BLaER1 (cell line): ENCODE results near the gene UBE2E3.
"Not testable (repeated sequence)": the region's sequence is repeated elsewhere in the genome, so short reads cannot be mapped to it uniquely, and the experiment has no call there.

ENCODE experiments used
- H3K27ac ChIP-seq: shearing (Covaris generic); formaldehyde crosslinking; 2 replicates; pipeline ENCODE4 v1.8.1; 2022
- H3K27me3 ChIP-seq: shearing (Covaris generic); formaldehyde crosslinking; 2 replicates; pipeline ENCODE4 v1.8.1; 2022
- H3K36me3 ChIP-seq: shearing (Covaris generic); formaldehyde crosslinking; 2 replicates; pipeline ENCODE4 v1.8.1; 2022
- H3K4me1 ChIP-seq: shearing (Covaris generic); formaldehyde crosslinking; 2 replicates; pipeline ENCODE4 v1.8.1; 2022
- H3K4me2 ChIP-seq: shearing (Covaris generic); formaldehyde crosslinking; 2 replicates; pipeline ENCODE4 v1.8.1; 2022
- H3K4me3 ChIP-seq: shearing (Covaris generic); formaldehyde crosslinking; 2 replicates; pipeline ENCODE4 v1.8.1; 2022
- H3K9ac ChIP-seq: shearing (Covaris generic); formaldehyde crosslinking; 2 replicates; pipeline ENCODE4 v1.8.1; 2022
- H3K9me3 ChIP-seq: shearing (Covaris generic); formaldehyde crosslinking; 2 replicates; pipeline ENCODE4 v1.8.1; 2022
- H4K20me1 ChIP-seq: shearing (Covaris generic); formaldehyde crosslinking; 2 replicates; pipeline ENCODE4 v1.8.1; 2022
- Cebpa-rat ChIP-seq: shearing (Covaris generic); IDR thresholded peaks from 2 replicates; pipeline ENCODE4 v1.8.1; 2022

UBE2E3 gene

GRCh38 chr2:181021199-181021789 lies 40.9 kb downstream of the UBE2E3 start:
- Histone ChIP-seq H3K4me1 (0 out of 2 replicates have a peak, but pooled peaks cover 5% of the 10 kb centered on the region), H3K9me3 (peaks cover 35% of the 10 kb centered on the region), H3K27ac (no peak overlapping the region), H3K36me3 (peaks cover 16% of the 10 kb centered on the region; the same call in 1 of the 2 replicates), H3K4me2 (no peak overlapping the region), H3K4me3 (no peak overlapping the region), H3K27me3 (no peaks in the 10 kb centered on the region), H4K20me1 (0 out of 2 replicates have a peak, but pooled peaks cover under 1% of the 10 kb centered on the region), H3K9ac (no peak overlapping the region)
- no peak for TF ChIP-seq Cebpa-rat

- H3K4me3 ChIP-seq, result no peak overlapping the region
- H3K4me1 ChIP-seq, result 0 out of 2 replicates have a peak, but pooled peaks cover 5% of the 10 kb centered on the region
- H3K9ac ChIP-seq, result no peak overlapping the region
- H4K20me1 ChIP-seq, result no peaks in the 10 kb centered on the region
- no peak for TF ChIP-seq Cebpa-rat
- no peak overlapping the region for H3K27ac ChIP-seq
- peaks cover 16% of the 10 kb centered on the region; the same call in 1 of the 2 replicates for H3K36me3 ChIP-seq
- no peak overlapping the region for H3K4me2 ChIP-seq
- H3K27me3 ChIP-seq, result no peaks in the 10 kb centered on the region
- H3K9me3 ChIP-seq, result peaks cover 34% of the 10 kb centered on the region
Observed at GRCh38 chr2:181022652-181023051, 42.2 kb downstream of the UBE2E3 start.

GRCh38 chr2:181025004-181025403 lies 44.6 kb downstream of the UBE2E3 start:
- Histone ChIP-seq H4K20me1 (0 out of 2 replicates have a peak, but pooled peaks cover 5% of the 10 kb centered on the region), H3K27ac (no peak overlapping the region), H3K4me2 (no peak overlapping the region), H3K36me3 (peaks cover 17% of the 10 kb centered on the region; the same call in 1 of the 2 replicates), H3K27me3 (no peaks in the 10 kb centered on the region), H3K4me3 (no peak overlapping the region), H3K9me3 (peaks cover 22% of the 10 kb centered on the region), H3K4me1 (0 out of 2 replicates have a peak, but pooled peaks cover 5% of the 10 kb centered on the region), H3K9ac (no peak overlapping the region)
- no peak for TF ChIP-seq Cebpa-rat

GRCh38 chr2:181036445-181036844 lies 56.0 kb downstream of the UBE2E3 start:
- Histone ChIP-seq H4K20me1 (peaks cover 41% of the 10 kb centered on the region), H3K36me3 (peaks cover 12% of the 10 kb centered on the region; the same call in 1 of the 2 replicates), H3K9me3 (peaks cover 15% of the 10 kb centered on the region), H3K27ac (no peak overlapping the region), H3K4me1 (no peaks in the 10 kb centered on the region), H3K27me3 (no peaks in the 10 kb centered on the region), H3K4me2 (no peak overlapping the region), H3K9ac (no peak overlapping the region), H3K4me3 (no peak overlapping the region)
- no peak for TF ChIP-seq Cebpa-rat

- Histone ChIP-seq H3K9me3 (peaks cover 11% of the 10 kb centered on the region), H3K27ac (no peak overlapping the region), H3K4me2 (no peak overlapping the region), H3K4me1 (no peaks in the 10 kb centered on the region), H4K20me1 (peaks cover 46% of the 10 kb centered on the region), H3K36me3 (peaks cover 12% of the 10 kb centered on the region; the same call in 1 of the 2 replicates), H3K4me3 (no peak overlapping the region), H3K27me3 (no peaks in the 10 kb centered on the region), H3K9ac (no peak overlapping the region)
- TF ChIP-seq Cebpa-rat, result no peak
Observed at GRCh38 chr2:181036848-181037603, 56.6 kb downstream of the UBE2E3 start.

GRCh38 chr2:181037922-181038321 lies 57.5 kb downstream of the UBE2E3 start:
- Histone ChIP-seq H3K36me3 (peaks cover 12% of the 10 kb centered on the region; the same call in 1 of the 2 replicates), H3K4me2 (no peak overlapping the region), H3K4me3 (no peak overlapping the region), H4K20me1 (peaks cover 55% of the 10 kb centered on the region), H3K9ac (no peak overlapping the region), H3K4me1 (no peaks in the 10 kb centered on the region), H3K27me3 (no peaks in the 10 kb centered on the region), H3K9me3 (peaks cover 2% of the 10 kb centered on the region), H3K27ac (no peak overlapping the region)
- TF ChIP-seq Cebpa-rat, result no peak

GRCh38 chr2:181038796-181039195 lies 58.4 kb downstream of the UBE2E3 start:
- no peaks in the 10 kb centered on the region for H3K4me1 ChIP-seq
- no peaks in the 10 kb centered on the region for H3K9me3 ChIP-seq
- no peaks in the 10 kb centered on the region for H3K27me3 ChIP-seq
- no peak overlapping the region for H3K27ac ChIP-seq
- H3K4me2 ChIP-seq, result no peak overlapping the region
- H3K4me3 ChIP-seq, result no peak overlapping the region
- H3K9ac ChIP-seq, result no peak overlapping the region
- peaks cover 12% of the 10 kb centered on the region; the same call in 1 of the 2 replicates for H3K36me3 ChIP-seq
- TF ChIP-seq Cebpa-rat, result no peak
- H4K20me1 ChIP-seq, result peaks cover 62% of the 10 kb centered on the region

- not testable (repeated sequence) for H3K27me3 ChIP-seq, H3K9me3 ChIP-seq, H3K4me3 ChIP-seq, H3K9ac ChIP-seq, H3K4me1 ChIP-seq, H3K4me2 ChIP-seq, H3K36me3 ChIP-seq, H3K27ac ChIP-seq
- peaks cover 81% of the 10 kb centered on the region for H4K20me1 ChIP-seq
Observed at GRCh38 chr2:181040839-181041238, 60.4 kb downstream of the UBE2E3 start.

GRCh38 chr2:181041661-181042060 lies 61.3 kb downstream of the UBE2E3 start:
- no peak overlapping the region for H3K4me2 ChIP-seq
- H3K36me3 ChIP-seq, result no peaks in the 10 kb centered on the region; the same call in 1 of the 2 replicates
- H3K9me3 ChIP-seq, result no peaks in the 10 kb centered on the region
- H3K27ac ChIP-seq, result no peak overlapping the region
- no peak overlapping the region for H3K4me3 ChIP-seq
- H3K4me1 ChIP-seq, result no peaks in the 10 kb centered on the region
- no peak for TF ChIP-seq Cebpa-rat
- H4K20me1 ChIP-seq, result peaks cover 81% of the 10 kb centered on the region
- no peak overlapping the region for H3K9ac ChIP-seq
- no peaks in the 10 kb centered on the region for H3K27me3 ChIP-seq

GRCh38 chr2:181042706-181043105 lies 62.3 kb downstream of the UBE2E3 start:
- no peak overlapping the region for H3K9ac ChIP-seq
- H3K4me1 ChIP-seq, result no peaks in the 10 kb centered on the region
- H3K27me3 ChIP-seq, result no peaks in the 10 kb centered on the region
- H3K27ac ChIP-seq, result no peak overlapping the region
- peaks cover 81% of the 10 kb centered on the region for H4K20me1 ChIP-seq
- no peaks in the 10 kb centered on the region for H3K9me3 ChIP-seq
- H3K4me3 ChIP-seq, result no peak overlapping the region
- H3K4me2 ChIP-seq, result no peak overlapping the region
- TF ChIP-seq Cebpa-rat, result no peak
- no peaks in the 10 kb centered on the region; the same call in 1 of the 2 replicates for H3K36me3 ChIP-seq
